Measurements from ENCODE around the gene MRPL22. TPM values are rescaled to one million over a fixed set of nuclear protein-coding genes. Genes with fewer than 3 reads are reported as not detected.

The MRPL22 gene
- total RNA-seq: 12.2 and 12.9 TPM in 2 replicates

DNA sequence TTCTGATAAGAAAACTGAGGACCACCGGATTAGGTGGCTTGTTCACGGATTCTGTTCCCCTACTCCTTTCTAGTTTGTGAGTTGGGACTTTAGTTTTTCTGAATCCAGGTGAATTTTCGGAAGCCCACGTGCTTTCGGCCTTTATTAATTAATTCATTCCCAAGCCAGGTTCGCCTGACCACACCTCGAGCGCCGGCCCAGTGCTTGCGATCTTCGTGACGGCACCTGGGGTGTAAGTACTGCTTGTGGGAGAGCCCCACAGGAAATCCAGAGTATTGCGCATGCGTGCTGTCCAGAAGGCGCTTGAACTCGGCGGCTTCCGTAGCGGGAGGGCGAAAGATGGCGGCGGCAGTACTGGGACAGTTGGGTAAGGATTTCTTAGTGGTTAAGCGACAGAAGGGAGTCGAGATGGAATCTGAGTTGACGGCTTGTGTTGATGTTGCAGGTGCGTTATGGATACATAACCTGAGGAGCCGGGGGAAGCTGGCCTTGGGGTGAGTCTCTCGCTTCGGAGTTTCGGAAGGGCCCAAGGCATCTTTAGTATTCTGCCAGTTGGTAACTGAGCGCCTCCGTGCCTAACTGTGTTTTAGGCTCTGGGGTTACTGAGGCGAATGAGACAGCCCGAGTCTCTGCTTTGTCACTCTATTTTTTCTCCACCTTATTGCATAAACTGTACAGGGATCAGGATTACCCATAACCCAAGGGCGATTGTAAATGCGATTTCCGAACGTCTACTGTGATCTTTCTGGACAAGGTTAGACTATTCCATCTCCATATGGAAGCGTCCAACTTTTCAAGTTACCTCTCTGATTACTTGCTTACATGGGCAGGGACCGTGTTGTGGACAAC is at the start of gene MRPL22:
Gene MRPL22, plus strand, starts transcription at position 302 of the 849 bp plus-strand sequence. Its CDS starts 38 bp downstream, at position 340.

DNA sequence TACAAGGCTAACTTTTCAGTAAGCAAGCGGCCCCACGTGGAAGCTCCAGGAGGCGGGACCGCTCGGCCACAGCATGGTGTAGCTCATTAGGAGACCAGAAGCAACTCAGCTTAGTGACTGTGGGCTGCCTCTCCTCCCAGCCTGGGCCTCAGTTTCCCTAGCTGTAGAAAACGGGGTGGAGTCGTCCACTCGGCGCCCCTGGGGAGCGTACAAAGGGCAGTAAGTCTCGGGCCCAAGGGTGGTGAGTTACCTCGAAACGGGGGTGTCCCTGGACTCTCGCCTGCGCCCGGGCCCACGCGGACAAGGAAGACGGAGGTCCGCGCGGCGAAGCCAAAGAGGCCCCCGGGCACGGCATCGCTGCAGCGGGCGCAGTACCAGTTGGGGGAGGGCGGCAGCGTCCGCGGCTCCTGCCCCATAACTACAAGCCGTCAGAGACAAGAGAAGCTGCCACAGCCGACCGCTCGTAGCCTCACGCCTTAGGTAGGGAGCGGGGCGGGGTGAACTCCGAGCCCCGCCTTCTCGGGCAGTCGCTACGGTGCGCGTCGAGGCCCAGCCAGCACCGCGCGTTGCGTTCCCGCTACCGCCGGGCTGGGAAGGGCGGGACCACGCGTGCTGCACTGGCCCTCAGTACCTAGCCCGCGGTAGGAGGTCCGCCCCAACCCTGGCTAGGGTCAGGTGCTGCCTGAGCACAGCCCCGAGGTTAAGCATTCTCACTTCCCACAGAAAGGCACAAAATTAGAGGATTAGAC is 3.0 kb upstream of the MRPL22 start, which contains the start of gene GEMIN5:
Gene GEMIN5, minus strand, starts transcription at position 494 of the 749 bp plus-strand sequence. Its CDS starts 78 bp downstream, at position 416.

DNA sequence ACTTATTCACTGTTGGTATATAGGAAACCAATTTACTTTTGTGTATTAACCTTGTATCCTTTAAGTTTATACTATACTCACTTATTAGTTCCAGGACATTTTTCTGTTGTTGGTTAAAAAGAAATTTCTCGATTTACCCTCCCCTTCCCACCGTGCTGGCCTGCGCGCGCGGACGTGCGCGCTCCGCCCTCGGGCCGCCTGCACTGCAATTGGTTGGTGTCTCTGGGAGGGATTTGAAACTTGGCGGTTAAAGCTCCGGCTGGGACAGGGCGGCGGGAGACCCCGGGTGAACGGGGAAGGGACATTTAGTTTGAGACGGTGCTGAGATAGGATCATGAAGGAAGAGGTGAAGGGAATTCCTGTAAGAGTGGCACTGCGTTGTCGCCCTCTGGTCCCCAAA is 72.7 kb downstream of the MRPL22 start, which contains the start of gene KIF4B:
Gene KIF4B, plus strand, starts transcription at position 230 of the 400 bp plus-strand sequence. Its CDS starts 105 bp downstream, at position 335.

Other genes with a start within 250 kb of the MRPL22 start
- gene LARP1, start 185.7 kb upstream of the MRPL22 start, total RNA-seq: 140 TPM in 2 replicates
- 8.1 and 10.0 TPM in 2 replicates for gene FAXDC2, start 90.5 kb upstream of the MRPL22 start, total RNA-seq
- 45.3 and 48.5 TPM in 2 replicates for gene CNOT8, start 82.4 kb upstream of the MRPL22 start, total RNA-seq
- 15.1 and 21.6 TPM in 2 replicates for gene GEMIN5, start 2.9 kb upstream of the MRPL22 start, total RNA-seq
- gene KIF4B, start 72.7 kb downstream of the MRPL22 start, total RNA-seq: under 0.01 TPM in 1 of 2 replicates, not detected in the other